Neural cell (in vitro differentiated cells): ENCODE data around the gene FAM181B.

Experiments used
- CTCF ChIP-seq: fragments of 450-650 bp; IDR thresholded peaks from 2 replicates; pipeline ENCODE4 v1.5.1; 2014; ENCODE audit warnings: antibody characterized with exemption, mild to moderate bottlenecking, moderate library complexity; ENCODE audit not compliant: poor library complexity, severe bottlenecking
- EP300 ChIP-seq: fragments of 450-650 bp; conservative IDR thresholded peaks from 2 replicates; pipeline ENCODE4 v1.6.1; 2014; ENCODE audit warnings: antibody characterized with exemption, mild to moderate bottlenecking, moderate library complexity; ENCODE audit not compliant: poor library complexity, severe bottlenecking
- EZH2 ChIP-seq: fragments of 200-600, 300-800 bp; shearing (Covaris generic), sonication (generic); IDR thresholded peaks from 2 replicates; pipeline ENCODE4 v1.6.1; 2014; ENCODE audit warnings: antibody characterized with exemption, low read length, borderline replicate concordance, mild to moderate bottlenecking; ENCODE audit not compliant: insufficient read depth, poor library complexity, severe bottlenecking
- MXI1 ChIP-seq: fragments of 450-650 bp; conservative IDR thresholded peaks from 2 replicates; pipeline ENCODE4 v1.6.1; 2014; ENCODE audit warnings: antibody characterized with exemption, mild to moderate bottlenecking; ENCODE audit not compliant: poor library complexity, severe bottlenecking
- POLR2AphosphoS5 ChIP-seq: IDR thresholded peaks from 2 replicates; pipeline ENCODE4 v1.6.1; 2012
- RAD21 ChIP-seq: fragments of 450-650 bp; conservative IDR thresholded peaks from 2 replicates; pipeline ENCODE4 v1.6.1; 2014; ENCODE audit warnings: antibody characterized with exemption, mild to moderate bottlenecking, moderate library complexity
- REST ChIP-seq: IDR thresholded peaks from 2 replicates; pipeline ENCODE4 v1.6.1; 2012; ENCODE audit warnings: borderline replicate concordance
- SMC3 ChIP-seq: fragments of 450-650 bp; conservative IDR thresholded peaks from 2 replicates; pipeline ENCODE4 v1.6.1; 2014; ENCODE audit warnings: antibody characterized with exemption, mild to moderate bottlenecking, moderate library complexity; ENCODE audit not compliant: poor library complexity
- TAF1 ChIP-seq: IDR thresholded peaks from 2 replicates; pipeline ENCODE4 v1.6.1; 2012; ENCODE audit warnings: low read depth

GRCh38 chr11:82756765-82757639 lies 23.3 kb upstream of the FAM181B start:
- TF ChIP-seq EZH2 (no peak), CTCF (no peak), POLR2AphosphoS5 (no peak), EP300 (no peak), SMC3 (no peak), TAF1 (no peak), MXI1 (no peak), RAD21 (no peak), REST (peak; percentile 57)
